H1 (cell line): ENCODE measurements around the gene UPF2.

Source experiments
- CEBPB ChIP-seq: IDR thresholded peaks from 2 replicates; pipeline ENCODE4 v1.6.1; 2012; ENCODE audit warnings: low read depth, low read length
- CTCF ChIP-seq, 3 experiments: IDR thresholded peaks; 1 replicate in 2 of 3; 2 replicates in 1 of 3; pipeline versions ENCODE4 v1.5.1 to v1.6.1; 2011; ENCODE audit warnings: low read length in 3 of 3, mild to moderate bottlenecking in 3 of 3, inconsistent platforms in 2 of 3, low read depth in 1 of 3, moderate library complexity in 1 of 3; ENCODE audit not compliant: insufficient read depth in 1 of 3; ENCODE audit errors: control extremely low read depth in 1 of 3
- POLR2A ChIP-seq, 2 experiments: IDR thresholded peaks; 1 replicate in 1 of 2; 2 replicates in 1 of 2; pipeline ENCODE4 v1.6.1; 2011; ENCODE audit warnings: low read depth in 2 of 2, low read length in 2 of 2, mild to moderate bottlenecking in 2 of 2; ENCODE audit errors: control extremely low read depth in 1 of 2

- TF ChIP-seq CTCF (IDR thresholded peaks at IDR 0.05; ENCODE audit: control extremely low read depth in 1 of 3, insufficient read depth in 1 of 3, low read depth in 1 of 3, low read length in 3 of 3) (no peak), POLR2A (IDR thresholded peaks at IDR 0.05; ENCODE audit: control extremely low read depth in 1 of 2, low read depth in 2 of 2, low read length in 2 of 2) (no peak), CEBPB (no peak)
Measured at GRCh38 chr10:11879387-11880094, 163.1 kb downstream of the UPF2 start.
